Adipose tissue (tissue), 3 donors: ENCODE results near the gene CBLN3. TPM values are rescaled to one million over a fixed set of nuclear protein-coding genes. Genes with fewer than 3 reads are reported as not detected.

Experiments
- H3K27ac ChIP-seq: one replicate; pipeline ENCODE4 v1.5.1; 2013; ENCODE audit warnings: low read depth, low read length
- WGBS, 3 donors: extraction: QIAGEN DNeasy Blood & Tissue Kit; methylation state at CpG; one replicate each; pipeline ENCODE4 v1.1.7; 2013; 5-methylcytosine and 5-hydroxymethylcytosine counted together
- polyA plus RNA-seq, 3 donors: library from polyadenylated mRNA; stranded (reverse); fragments of 200-250 nt; gene quantifications; one replicate each; pipeline ENCODE4 v1.2.3, GENCODE V29; 2013
- donor health status: healthy with polysubstance abuse.
- donor health status: Bipolar disorder and iron deficiency.
- donor health status: healthy.

CBLN3 gene
- polyA plus RNA-seq, 3 donors: 0.89 to 4.3 (median 3.0) TPM

GRCh38 chr14:24428628-24429394 is 657 bp downstream of the CBLN3 start:
- 89 to 91% (median 90%) methylated on average over 17 to 18 of the region's 18 CpGs for WGBS, 3 donors
- H3K27ac ChIP-seq: peak overlapping the region; percentile 87

GRCh38 chr14:24427537-24428508 is 1.6 kb downstream of the CBLN3 start:
- H3K27ac ChIP-seq: no peak overlapping the region
- WGBS, 3 donors: 70 to 82% (median 81%) methylated on average over 18 of the region's 18 CpGs

GRCh38 chr14:24426912-24427536 is 2.4 kb downstream of the CBLN3 start:
- 28 to 62% (median 60%) methylated on average over 8 of the region's 8 CpGs for WGBS, 3 donors
- no peak overlapping the region for H3K27ac ChIP-seq

GRCh38 chr14:24426150-24426911 is 3.1 kb downstream of the CBLN3 start:
- WGBS, 3 donors: 68 to 91% (median 84%) methylated on average over 2 of the region's 2 CpGs
- H3K27ac ChIP-seq: no peak overlapping the region

- H3K27ac ChIP-seq: no peak overlapping the region
These were observed 3.8 kb downstream of the CBLN3 start for GRCh38 chr14:24425704-24426103.

GRCh38 chr14:24422694-24423601 is 6.5 kb downstream of the CBLN3 start:
- no peak overlapping the region for H3K27ac ChIP-seq
- 66 to 86% (median 68%) methylated on average over 12 of the region's 12 CpGs for whole genome bisulfite sequencing, 3 donors

More at GRCh38 chr14:24425704-24426103, 3.8 kb downstream of the CBLN3 start:
- 16 to 34% (median 23%) methylated on average over 3 of the region's 3 CpGs for WGBS, 3 donors

GRCh38 chr14:24422261-24422660 is 7.2 kb downstream of the CBLN3 start:
- H3K27ac ChIP-seq: no peak overlapping the region
- WGBS, 3 donors: 49 to 82% (median 56%) methylated on average over 4 of the region's 4 CpGs

GRCh38 chr14:24418492-24418873 is 11.0 kb downstream of the CBLN3 start:
- 17 to 55% (median 54%) methylated on average over 6 of the region's 6 CpGs for whole genome bisulfite sequencing, 3 donors
- H3K27ac ChIP-seq: no peak overlapping the region

GRCh38 chr14:24417832-24418491 is 11.5 kb downstream of the CBLN3 start:
- H3K27ac ChIP-seq: no peak overlapping the region
- 49 to 72% (median 67%) methylated on average over 6 of the region's 6 CpGs for WGBS, 3 donors

- 77 to 86% (median 82%) methylated on average over 16 of the region's 16 CpGs for WGBS, 3 donors
- H3K27ac ChIP-seq: no peak overlapping the region
These were observed 12.4 kb downstream of the CBLN3 start for GRCh38 chr14:24416932-24417619.

GRCh38 chr14:24416254-24416931 is 13.1 kb downstream of the CBLN3 start:
- H3K27ac ChIP-seq: no peak overlapping the region
- WGBS, 3 donors: 73 to 82% (median 78%) methylated on average over 19 of the region's 19 CpGs

GRCh38 chr14:24415421-24416253 is 13.8 kb downstream of the CBLN3 start:
- WGBS, 3 donors: 90 to 94% (median 91%) methylated on average over 24 to 25 of the region's 25 CpGs

GRCh38 chr14:24414732-24415420 is 14.6 kb downstream of the CBLN3 start:
- no peak overlapping the region for H3K27ac ChIP-seq
- 85 to 92% (median 89%) methylated on average over 14 to 15 of the region's 15 CpGs for WGBS, 3 donors

More at GRCh38 chr14:24415421-24416253, 13.8 kb downstream of the CBLN3 start:
- no peak overlapping the region for H3K27ac ChIP-seq

- 93 to 96% (median 95%) methylated on average over 1 of the region's 1 CpG for WGBS, 3 donors
- H3K27ac ChIP-seq: no peak overlapping the region
These were observed 15.4 kb downstream of the CBLN3 start for GRCh38 chr14:24414077-24414476.
